ENCODE data around the gene HOXB7. TPM values are rescaled to one million over a fixed set of nuclear protein-coding genes. Genes with fewer than 3 reads are reported as not detected.

Gene HOXB7
- total and polyA plus RNA-seq, 2 of the 13 experiments (the other 11 are each of a cell fraction or from before 2014, with no cell fraction given): 0.04 TPM; not detected in 1

DNA sequence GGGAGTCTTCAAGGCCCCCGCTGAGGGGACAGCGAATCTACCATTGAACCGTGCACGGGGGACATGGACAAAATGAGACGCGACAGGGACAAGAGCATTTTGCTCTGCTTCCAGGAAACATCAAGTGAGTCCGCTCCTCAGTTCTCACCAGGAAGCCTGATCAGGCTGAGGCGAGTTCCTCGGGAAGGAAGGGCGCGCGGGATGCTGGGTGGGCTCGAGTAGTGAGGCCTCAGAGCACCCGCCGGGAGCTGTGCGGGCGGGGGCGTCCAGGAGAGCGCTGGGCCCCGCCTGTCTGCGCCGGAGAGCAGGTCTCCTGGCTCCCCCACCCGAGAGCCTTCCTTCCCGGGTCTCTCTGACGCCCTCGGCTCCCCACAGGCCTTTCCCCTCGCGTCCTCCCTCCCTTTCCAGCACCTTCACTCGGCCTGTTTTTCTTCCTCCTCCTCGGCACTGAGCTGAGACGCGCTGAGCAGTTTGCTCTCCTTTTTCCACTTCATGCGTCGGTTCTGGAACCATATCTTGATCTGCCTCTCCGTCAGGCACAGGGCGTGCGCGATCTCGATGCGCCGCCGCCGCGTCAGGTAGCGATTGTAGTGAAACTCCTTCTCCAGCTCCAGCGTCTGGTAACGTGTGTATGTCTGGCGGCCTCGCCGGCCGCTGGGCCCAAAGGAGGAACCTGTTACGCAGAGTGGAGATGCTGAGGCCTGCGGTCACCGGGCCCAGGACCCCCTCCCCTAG, 14.7 kb downstream of the HOXB7 start:
- no TSS peak for BruUV-seq (replicated peaks)
- Histone ChIP-seq H4K20me1 (ENCODE audit: insufficient read depth, low read length) (no peaks in the 10 kb centered on the region), H3K4me2 (ENCODE audit: low read depth, low read length) (no peak overlapping the region), H3K9ac (ENCODE audit: insufficient read depth, low read depth, low read length) (no peak overlapping the region), H2AFZ (ENCODE audit: low read length) (no peak overlapping the region), H3K27ac (ENCODE audit: extremely low read length, insufficient read depth, low read length) (no peak overlapping the region), H3K27me3 (ENCODE audit: control insufficient read depth in 1 of 2, insufficient read depth in 2 of 2, low read length in 2 of 2) (peaks cover 52 to 91% of the 10 kb centered on the region in 2 experiments), H3K4me1 (ENCODE audit: insufficient read depth, low read length) (0 out of 2 replicates have a peak, but pooled peaks cover 6% of the 10 kb centered on the region), H3K79me2 (ENCODE audit: insufficient read depth, low read length) (no peaks in the 10 kb centered on the region), H3K4me3 (replicated peaks in 1 of 3; ENCODE audit: insufficient read depth in 1 of 3, low read depth in 2 of 3, low read length in 3 of 3) (no peak overlapping the region), H3K36me3 (replicated peaks in 1 of 2; ENCODE audit: control insufficient read depth in 1 of 2, insufficient read depth in 2 of 2, low read length in 2 of 2) (no peaks in the 10 kb centered on the region), H3K9me3 (ENCODE audit: low read length) (no peaks in the 10 kb centered on the region)
- intact Hi-C loops (cut with micrococcal nuclease; ENCODE audit: unreplicated experiment) (no loop called here), in situ Hi-C loops (cut with HindIII; ENCODE audit: extremely low pct_ligation_motif_present, low pct_unique_long_range_greater_than_20kb) (loop anchor here (5.0 kb wide), 1 partner anchor 444 kb away; no protein-coding TSS in a partner anchor)
- FAIRE-seq (no peak), DNase-seq (ENCODE audit: low spot score) (no peak), ATAC-seq (no peak)
- ChIA-PET CTCF (ENCODE audit: low intra/inter-chr PET ratio, low total read pairs) (no interaction called here), POLR2A (no interaction called here)
- no peak for TF ChIP-seq RBM39 (IDR thresholded peaks at IDR 0.05; ENCODE audit: low read depth, low read length, poor library complexity, severe bottlenecking)
- peak; percentile 88 for TF ChIP-seq MTF2 (CRISPR knock-in tag; IDR thresholded peaks at IDR 0.05; ENCODE audit: borderline replicate concordance)
- TF ChIP-seq, protein P1, sequence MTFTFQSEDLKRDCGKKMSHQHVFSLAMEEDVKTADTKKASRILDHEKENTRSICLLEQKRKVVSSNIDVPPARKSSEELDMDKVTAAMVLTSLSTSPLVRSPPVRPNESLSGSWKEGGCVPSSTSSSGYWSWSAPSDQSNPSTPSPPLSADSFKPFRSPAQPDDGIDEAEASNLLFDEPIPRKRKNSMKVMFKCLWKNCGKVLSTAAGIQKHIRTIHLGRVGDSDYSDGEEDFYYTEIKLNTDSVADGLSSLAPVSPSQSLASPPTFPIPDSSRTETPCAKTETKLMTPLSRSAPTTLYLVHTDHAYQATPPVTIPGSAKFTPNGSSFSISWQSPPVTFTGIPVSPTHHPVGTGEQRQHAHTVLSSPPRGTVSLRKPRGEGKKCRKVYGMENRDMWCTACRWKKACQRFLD (CRISPR knock-in tag; IDR thresholded peaks at IDR 0.05; ENCODE audit: borderline replicate concordance): no peak
- 16% methylated on average over 45 of the region's 54 CpGs for WGBS (ENCODE audit: low lambda C conversion rate)

DNA sequence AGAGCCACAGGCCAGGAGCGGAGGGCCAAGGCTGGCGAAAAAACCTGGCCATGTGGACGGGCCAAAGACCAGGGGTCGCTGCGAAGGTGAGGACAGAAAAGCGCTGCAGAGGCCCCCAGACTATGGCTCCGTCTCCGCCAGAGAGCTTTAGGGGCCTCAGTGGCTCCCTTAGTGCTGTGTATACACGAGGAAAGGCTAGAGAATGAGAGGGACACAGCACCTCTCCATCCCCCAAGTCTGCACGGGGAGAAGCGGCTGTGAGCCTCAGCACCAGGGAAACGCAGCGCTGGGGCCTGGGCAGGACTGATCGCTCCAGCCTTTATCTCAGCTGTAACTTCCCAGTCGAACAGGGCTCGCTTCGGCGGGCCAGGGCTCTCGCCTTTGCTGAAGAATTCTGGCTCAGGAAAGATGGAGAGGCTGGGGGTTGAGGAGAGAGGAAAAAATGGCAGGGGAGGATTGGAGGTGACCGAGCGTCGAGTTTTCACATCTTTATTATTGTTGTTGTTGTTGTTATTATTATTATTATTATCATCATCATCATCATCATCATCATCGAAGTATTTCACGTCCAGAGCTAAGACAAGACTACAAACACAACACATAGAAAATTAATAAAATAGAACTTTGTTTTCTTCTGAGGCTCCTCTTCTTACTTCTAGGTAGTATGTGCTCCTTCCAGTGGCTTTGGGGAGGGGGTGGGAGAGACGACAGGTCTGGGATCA, 15.4 kb downstream of the HOXB7 start:
- no peak overlapping the region for H3K4me2 ChIP-seq (ENCODE audit: low read depth, low read length)
- ATAC-seq (no peak), FAIRE-seq (no peak), DNase-seq (ENCODE audit: low spot score) (no peak)
- H2AFZ ChIP-seq (ENCODE audit: low read length): no peak overlapping the region
- in situ Hi-C loops (cut with HindIII; ENCODE audit: extremely low pct_ligation_motif_present, low pct_unique_long_range_greater_than_20kb): loop anchor here (5.0 kb wide), 1 partner anchor 443 kb away; no protein-coding TSS in a partner anchor
- 0 out of 2 replicates have a peak, but pooled peaks cover 6% of the 10 kb centered on the region for H3K4me1 ChIP-seq (ENCODE audit: insufficient read depth, low read length)
- no TSS peak for BruUV-seq (replicated peaks)
- intact Hi-C loops (cut with micrococcal nuclease; ENCODE audit: unreplicated experiment): no loop called here
- H3K79me2 ChIP-seq (ENCODE audit: insufficient read depth, low read length): no peaks in the 10 kb centered on the region
- no peaks in the 10 kb centered on the region for H3K36me3 ChIP-seq (replicated peaks in 1 of 2; ENCODE audit: control insufficient read depth in 1 of 2, insufficient read depth in 2 of 2, low read length in 2 of 2)
- ChIA-PET CTCF (ENCODE audit: low intra/inter-chr PET ratio, low total read pairs) (no interaction called here), POLR2A (no interaction called here)
- TF ChIP-seq ZNF549 (CRISPR knock-in tag; IDR thresholded peaks at IDR 0.05) (no peak), SIX4 (CRISPR knock-in tag; IDR thresholded peaks at IDR 0.05) (no peak), ZNF564 (CRISPR knock-in tag; IDR thresholded peaks at IDR 0.05) (no peak), TAF1 (CRISPR knock-in tag; IDR thresholded peaks at IDR 0.05) (no peak), ZNF205 (CRISPR knock-in tag; IDR thresholded peaks at IDR 0.05) (no peak), ZNF557 (CRISPR knock-in tag; IDR thresholded peaks at IDR 0.05) (no peak), ZSCAN30 (CRISPR knock-in tag; IDR thresholded peaks at IDR 0.05) (no peak)
- TF ChIP-seq, protein P2, sequence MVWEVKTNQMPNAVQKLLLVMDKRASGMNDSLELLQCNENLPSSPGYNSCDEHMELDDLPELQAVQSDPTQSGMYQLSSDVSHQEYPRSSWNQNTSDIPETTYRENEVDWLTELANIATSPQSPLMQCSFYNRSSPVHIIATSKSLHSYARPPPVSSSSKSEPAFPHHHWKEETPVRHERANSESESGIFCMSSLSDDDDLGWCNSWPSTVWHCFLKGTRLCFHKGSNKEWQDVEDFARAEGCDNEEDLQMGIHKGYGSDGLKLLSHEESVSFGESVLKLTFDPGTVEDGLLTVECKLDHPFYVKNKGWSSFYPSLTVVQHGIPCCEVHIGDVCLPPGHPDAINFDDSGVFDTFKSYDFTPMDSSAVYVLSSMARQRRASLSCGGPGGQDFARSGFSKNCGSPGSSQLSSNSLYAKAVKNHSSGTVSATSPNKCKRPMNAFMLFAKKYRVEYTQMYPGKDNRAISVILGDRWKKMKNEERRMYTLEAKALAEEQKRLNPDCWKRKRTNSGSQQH (CRISPR knock-in tag; IDR thresholded peaks at IDR 0.05; ENCODE audit: low read depth): no peak
- TF ChIP-seq, protein P3, sequence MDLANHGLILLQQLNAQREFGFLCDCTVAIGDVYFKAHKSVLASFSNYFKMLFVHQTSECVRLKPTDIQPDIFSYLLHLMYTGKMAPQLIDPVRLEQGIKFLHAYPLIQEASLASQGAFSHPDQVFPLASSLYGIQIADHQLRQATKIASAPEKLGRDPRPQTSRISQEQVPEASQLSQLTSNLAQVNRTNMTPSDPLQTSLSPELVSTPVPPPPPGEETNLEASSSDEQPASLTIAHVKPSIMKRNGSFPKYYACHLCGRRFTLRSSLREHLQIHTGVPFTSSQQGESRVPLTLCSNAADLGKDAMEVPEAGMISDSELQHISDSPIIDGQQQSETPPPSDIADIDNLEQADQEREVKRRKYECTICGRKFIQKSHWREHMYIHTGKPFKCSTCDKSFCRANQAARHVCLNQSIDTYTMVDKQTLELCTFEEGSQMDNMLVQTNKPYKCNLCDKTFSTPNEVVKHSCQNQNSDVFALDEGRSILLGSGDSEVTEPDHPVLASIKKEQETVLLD (CRISPR knock-in tag; IDR thresholded peaks at IDR 0.05; ENCODE audit: low read depth): no peak
- TF ChIP-seq, protein P4, sequence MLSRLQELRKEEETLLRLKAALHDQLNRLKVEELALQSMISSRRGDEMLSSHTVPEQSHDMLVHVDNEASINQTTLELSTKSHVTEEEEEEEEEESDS (CRISPR knock-in tag; IDR thresholded peaks at IDR 0.05; ENCODE audit: borderline replicate concordance): no peak
- no peaks in the 10 kb centered on the region for H3K9me3 ChIP-seq (ENCODE audit: low read length)
- WGBS (ENCODE audit: low lambda C conversion rate): 16% methylated on average over 25 of the region's 25 CpGs
- H3K4me3 ChIP-seq (replicated peaks in 1 of 3; ENCODE audit: insufficient read depth in 1 of 3, low read depth in 2 of 3, low read length in 3 of 3): no peak overlapping the region
- H3K9ac ChIP-seq (ENCODE audit: insufficient read depth, low read depth, low read length): no peak overlapping the region
- H3K27ac ChIP-seq (ENCODE audit: extremely low read length, insufficient read depth, low read length): no peak overlapping the region
- no peaks in the 10 kb centered on the region; the same call in 1 of the 2 replicates for H4K20me1 ChIP-seq (ENCODE audit: insufficient read depth, low read length)
- peaks cover 48 to 91% of the 10 kb centered on the region in 2 experiments for H3K27me3 ChIP-seq (ENCODE audit: control insufficient read depth in 1 of 2, insufficient read depth in 2 of 2, low read length in 2 of 2)

Measured in HepG2 (cell line).